HG03064 (cell line): ENCODE data around the gene IL3.
A peak's percentile ranks its signal among the peaks of the same experiment; 100 is the strongest.
"Not testable (repeated sequence)": the region's sequence is repeated elsewhere in the genome, so short reads cannot be mapped to it uniquely, and the experiment has no call there.

Experiments
- ATAC-seq: cut with Tn5 transposase; IDR thresholded peaks from one replicate; pipeline ENCODE4 v1.9.1; 2021; ENCODE audit warnings: low read depth; ENCODE audit not compliant: unreplicated experiment

IL3 gene

GRCh38 chr5:132087661-132088060 lies 27.2 kb downstream of the IL3 start:
- ATAC-seq, result no peak

GRCh38 chr5:132089363-132089762 lies 28.9 kb downstream of the IL3 start:
- ATAC-seq, result no peak

GRCh38 chr5:132090107-132090506 lies 29.7 kb downstream of the IL3 start:
- no peak for ATAC-seq

- ATAC-seq, result no peak
Measured at GRCh38 chr5:132093271-132093670, 32.8 kb downstream of the IL3 start.

- no peak for ATAC-seq
Measured at GRCh38 chr5:132094393-132095076, 34.1 kb downstream of the IL3 start.

- no peak for ATAC-seq
Measured at GRCh38 chr5:132095077-132095410, 34.6 kb downstream of the IL3 start.

- no peak for ATAC-seq
Measured at GRCh38 chr5:132095424-132095972, 35.0 kb downstream of the IL3 start.

GRCh38 chr5:132096904-132097303 lies 36.4 kb downstream of the IL3 start:
- no peak for ATAC-seq

- ATAC-seq, result no peak
Measured at GRCh38 chr5:132098151-132098594, 37.7 kb downstream of the IL3 start.

GRCh38 chr5:132098621-132099020 lies 38.2 kb downstream of the IL3 start:
- ATAC-seq, result no peak

GRCh38 chr5:132099076-132099748 lies 38.8 kb downstream of the IL3 start:
- ATAC-seq, result peak; percentile 34

- no peak for ATAC-seq
Measured at GRCh38 chr5:132099905-132100304, 39.5 kb downstream of the IL3 start.

- peak; percentile 30 for ATAC-seq
Measured at GRCh38 chr5:132100672-132101261, 40.3 kb downstream of the IL3 start.

GRCh38 chr5:132101385-132101880 lies 41.0 kb downstream of the IL3 start:
- no peak for ATAC-seq

GRCh38 chr5:132102101-132102701 lies 41.7 kb downstream of the IL3 start:
- ATAC-seq, result no peak

GRCh38 chr5:132102944-132103331 lies 42.5 kb downstream of the IL3 start:
- ATAC-seq, result no peak

GRCh38 chr5:132103332-132103951 lies 43.0 kb downstream of the IL3 start:
- ATAC-seq, result peak; percentile 67

- peak; percentile 25 for ATAC-seq
Measured at GRCh38 chr5:132103969-132104391, 43.5 kb downstream of the IL3 start.

GRCh38 chr5:132104556-132104955 lies 44.1 kb downstream of the IL3 start:
- ATAC-seq, result no peak

- no peak for ATAC-seq
Measured at GRCh38 chr5:132105688-132106087, 45.2 kb downstream of the IL3 start.

GRCh38 chr5:132108495-132108894 lies 48.0 kb downstream of the IL3 start:
- not testable (repeated sequence) for ATAC-seq
